HG02763 (cell line): ENCODE data around the gene CNNM4.

Source experiments
- ATAC-seq: cut with Tn5 transposase; IDR thresholded peaks from one replicate; pipeline ENCODE4 v1.9.1; 2021; ENCODE audit warnings: mild to moderate bottlenecking, moderate library complexity; ENCODE audit not compliant: unreplicated experiment

Gene CNNM4

GRCh38 chr2:96760036-96760985 lies at the start of gene CNNM4:
TSS of gene CNNM4 (plus strand) at chr2:96760902. CDS start at chr2:96761000, 98 bp downstream.
- ATAC-seq, result peak; percentile 81

- ATAC-seq, result no peak
Observed at GRCh38 chr2:96710985-96711384, 49.7 kb upstream of the CNNM4 start.

- ATAC-seq, result no peak
Observed at GRCh38 chr2:96715658-96716057, 45.0 kb upstream of the CNNM4 start.

- ATAC-seq, result no peak
Observed at GRCh38 chr2:96716388-96716787, 44.3 kb upstream of the CNNM4 start.

GRCh38 chr2:96726131-96726530 lies 34.6 kb upstream of the CNNM4 start:
- ATAC-seq, result no peak

- ATAC-seq, result no peak
Observed at GRCh38 chr2:96727431-96727830, 33.3 kb upstream of the CNNM4 start.

- ATAC-seq, result no peak
Observed at GRCh38 chr2:96729748-96730147, 31.0 kb upstream of the CNNM4 start.

GRCh38 chr2:96730212-96730611 lies 30.5 kb upstream of the CNNM4 start:
- no peak for ATAC-seq

GRCh38 chr2:96733931-96734330 lies 26.8 kb upstream of the CNNM4 start:
- ATAC-seq, result no peak

GRCh38 chr2:96734880-96735583 lies 25.7 kb upstream of the CNNM4 start:
- ATAC-seq, result no peak

- no peak for ATAC-seq
Observed at GRCh38 chr2:96737251-96737650, 23.5 kb upstream of the CNNM4 start.

GRCh38 chr2:96737831-96738230 lies 22.9 kb upstream of the CNNM4 start:
- ATAC-seq, result no peak

- ATAC-seq, result no peak
Observed at GRCh38 chr2:96739076-96739632, 21.5 kb upstream of the CNNM4 start.

GRCh38 chr2:96739633-96740428 lies 20.9 kb upstream of the CNNM4 start, which contains the start of gene LMAN2L:
TSS of gene LMAN2L (minus strand) at chr2:96740064. CDS start at chr2:96740040, 24 bp downstream.
- peak; percentile 100 for ATAC-seq

GRCh38 chr2:96747061-96747617 lies 13.6 kb upstream of the CNNM4 start:
- ATAC-seq, result no peak

GRCh38 chr2:96751800-96752199 lies 8.9 kb upstream of the CNNM4 start:
- ATAC-seq, result no peak

- no peak for ATAC-seq
Observed at GRCh38 chr2:96753661-96754282, 6.9 kb upstream of the CNNM4 start.

- ATAC-seq, result no peak
Observed at GRCh38 chr2:96754317-96754716, 6.4 kb upstream of the CNNM4 start.

- ATAC-seq, result no peak
Observed at GRCh38 chr2:96756788-96757476, 3.8 kb upstream of the CNNM4 start.
